ENCODE measurements around the gene RAB8A. TPM values are rescaled to one million over a fixed set of nuclear protein-coding genes. Genes with fewer than 3 reads are reported as not detected.
"Not testable (repeated sequence)": the region's sequence is repeated elsewhere in the genome, so short reads cannot be mapped to it uniquely, and the experiment has no call there.

Gene RAB8A
- total RNA-seq, 1 donor: 99.9 TPM

DNA sequence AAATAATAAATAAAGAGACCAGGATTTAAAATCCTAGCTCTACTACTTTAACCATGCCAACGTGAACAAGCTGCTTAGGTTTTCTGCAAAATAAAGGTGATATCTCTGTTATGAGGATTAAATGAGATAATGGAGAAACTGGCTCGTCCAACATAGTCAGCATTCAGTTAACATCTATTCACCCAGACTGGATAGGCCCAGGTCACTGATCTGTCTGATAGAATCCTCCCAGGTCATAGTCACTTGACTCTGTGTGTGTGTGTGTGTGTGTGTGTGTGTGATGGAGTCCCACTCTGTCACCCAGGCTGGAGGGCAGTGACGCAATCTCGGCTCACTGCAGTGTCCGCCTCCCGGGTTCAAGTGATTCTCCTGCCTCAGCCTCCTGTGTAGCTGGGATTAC lies 12.9 kb upstream of the RAB8A start:
- no peak for DNase-seq (ENCODE audit: low read depth)
- TF ChIP-seq, protein P1, sequence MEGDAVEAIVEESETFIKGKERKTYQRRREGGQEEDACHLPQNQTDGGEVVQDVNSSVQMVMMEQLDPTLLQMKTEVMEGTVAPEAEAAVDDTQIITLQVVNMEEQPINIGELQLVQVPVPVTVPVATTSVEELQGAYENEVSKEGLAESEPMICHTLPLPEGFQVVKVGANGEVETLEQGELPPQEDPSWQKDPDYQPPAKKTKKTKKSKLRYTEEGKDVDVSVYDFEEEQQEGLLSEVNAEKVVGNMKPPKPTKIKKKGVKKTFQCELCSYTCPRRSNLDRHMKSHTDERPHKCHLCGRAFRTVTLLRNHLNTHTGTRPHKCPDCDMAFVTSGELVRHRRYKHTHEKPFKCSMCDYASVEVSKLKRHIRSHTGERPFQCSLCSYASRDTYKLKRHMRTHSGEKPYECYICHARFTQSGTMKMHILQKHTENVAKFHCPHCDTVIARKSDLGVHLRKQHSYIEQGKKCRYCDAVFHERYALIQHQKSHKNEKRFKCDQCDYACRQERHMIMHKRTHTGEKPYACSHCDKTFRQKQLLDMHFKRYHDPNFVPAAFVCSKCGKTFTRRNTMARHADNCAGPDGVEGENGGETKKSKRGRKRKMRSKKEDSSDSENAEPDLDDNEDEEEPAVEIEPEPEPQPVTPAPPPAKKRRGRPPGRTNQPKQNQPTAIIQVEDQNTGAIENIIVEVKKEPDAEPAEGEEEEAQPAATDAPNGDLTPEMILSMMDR (IDR thresholded peaks at IDR 0.05; ENCODE audit: insufficient read depth, low read length): no peak
- H3K4me3 ChIP-seq (ENCODE audit: low read depth, low read length): no peak overlapping the region

DNA sequence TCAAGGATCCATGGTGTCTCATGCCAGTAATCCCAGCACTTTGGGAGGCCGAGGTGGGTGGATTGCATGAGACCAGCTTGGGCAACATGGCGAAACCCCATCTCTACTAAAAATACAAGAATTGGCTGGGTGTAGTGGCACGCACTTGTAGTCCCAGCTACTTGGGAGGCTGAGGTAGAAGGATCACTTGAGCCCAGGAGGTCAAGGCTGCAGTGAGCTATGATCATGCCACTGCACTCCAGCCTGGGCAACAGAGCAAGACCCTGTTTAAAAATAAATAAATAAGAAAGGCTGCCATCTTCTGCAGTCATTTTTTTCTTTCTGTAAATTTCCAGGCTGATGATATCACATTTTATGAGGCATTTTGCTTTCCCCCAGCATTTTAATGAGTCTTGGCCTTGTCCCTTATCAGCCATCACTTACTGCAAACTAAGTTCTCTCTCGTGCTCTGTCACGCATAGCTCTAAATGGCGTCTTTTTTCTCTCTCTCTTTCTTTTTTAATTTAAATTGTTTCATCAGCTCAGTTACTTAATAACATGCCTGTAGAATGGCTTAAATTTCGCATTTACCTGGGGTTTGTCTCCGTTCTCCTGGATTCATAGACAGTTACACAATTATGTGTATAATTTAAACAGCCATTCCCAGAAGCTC lies 12.2 kb upstream of the RAB8A start:
- H3K4me3 ChIP-seq (ENCODE audit: low read depth, low read length); DNase-seq (ENCODE audit: low read depth): not testable (repeated sequence)

DNA sequence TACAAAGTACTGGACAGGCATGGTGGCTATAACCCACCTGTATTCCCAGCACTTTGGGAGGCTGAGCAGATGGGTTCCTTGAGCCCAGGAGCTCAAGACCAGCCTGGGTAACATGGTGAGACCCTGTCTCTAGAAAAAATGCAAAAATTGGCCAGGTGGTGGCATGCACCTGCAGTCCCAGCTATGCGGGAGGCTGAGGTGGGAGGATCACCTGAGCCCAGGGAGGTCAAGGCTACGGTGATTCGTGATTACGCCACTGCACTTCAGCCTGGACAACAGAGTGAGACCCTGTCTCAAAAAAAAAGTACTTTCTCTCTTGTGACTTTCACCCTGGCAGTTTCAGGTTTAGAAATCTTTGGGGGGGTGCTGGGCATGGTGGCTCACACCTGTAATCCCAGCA lies 11.2 kb upstream of the RAB8A start:
- DNase-seq (ENCODE audit: low read depth): no peak
- TF ChIP-seq, protein P1 (IDR thresholded peaks at IDR 0.05; ENCODE audit: insufficient read depth, low read length): no peak

DNA sequence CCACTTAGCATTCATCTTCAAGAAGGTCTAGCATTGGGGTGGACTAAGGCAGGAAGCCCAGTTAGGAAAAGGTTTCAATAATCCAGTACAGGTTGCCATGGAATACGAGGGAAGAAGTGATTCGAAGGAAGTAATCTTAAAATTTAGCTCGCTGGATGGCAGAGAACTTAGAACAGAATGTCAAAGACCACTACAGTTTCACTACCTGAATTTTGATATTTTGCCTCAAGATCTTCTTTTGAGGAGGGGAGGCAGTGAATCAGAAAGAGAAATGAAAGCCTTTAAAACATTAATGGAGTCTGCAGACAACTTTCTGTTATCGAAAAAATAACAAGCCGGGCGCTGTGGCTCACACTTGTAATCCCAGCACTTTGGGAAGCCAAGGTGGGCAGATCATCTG lies 7.0 kb upstream of the RAB8A start:
- TF ChIP-seq, protein P1 (IDR thresholded peaks at IDR 0.05; ENCODE audit: insufficient read depth, low read length): no peak
- no peak for DNase-seq (ENCODE audit: low read depth)
- H3K4me3 ChIP-seq (ENCODE audit: low read depth, low read length): no peak overlapping the region

More for the DNA sequence above, 11.2 kb upstream of the RAB8A start:
- no peak overlapping the region for H3K4me3 ChIP-seq (ENCODE audit: low read depth, low read length)

DNA sequence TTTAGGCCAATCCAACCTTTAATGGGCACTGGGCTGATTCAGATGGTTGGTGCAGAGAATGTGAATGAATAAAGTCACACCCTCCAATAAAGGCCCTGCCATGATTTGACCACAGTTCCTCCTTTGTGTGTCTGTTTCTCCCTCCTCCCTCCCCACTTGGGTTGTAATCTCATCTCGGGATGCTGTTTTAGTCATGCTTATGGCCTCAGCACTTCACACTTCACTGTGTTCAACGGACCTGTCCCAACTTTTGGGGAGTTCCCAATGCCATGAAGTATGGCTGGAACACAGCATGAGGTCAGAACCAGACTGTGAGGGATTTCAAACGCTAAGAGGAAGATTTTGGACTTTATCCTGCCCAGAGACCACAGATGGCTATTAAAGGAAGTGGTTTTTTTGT lies 5.6 kb upstream of the RAB8A start:
- TF ChIP-seq, protein P1 (IDR thresholded peaks at IDR 0.05; ENCODE audit: insufficient read depth, low read length): no peak
- DNase-seq (ENCODE audit: low read depth): no peak
- H3K4me3 ChIP-seq (ENCODE audit: low read depth, low read length): no peak overlapping the region

DNA sequence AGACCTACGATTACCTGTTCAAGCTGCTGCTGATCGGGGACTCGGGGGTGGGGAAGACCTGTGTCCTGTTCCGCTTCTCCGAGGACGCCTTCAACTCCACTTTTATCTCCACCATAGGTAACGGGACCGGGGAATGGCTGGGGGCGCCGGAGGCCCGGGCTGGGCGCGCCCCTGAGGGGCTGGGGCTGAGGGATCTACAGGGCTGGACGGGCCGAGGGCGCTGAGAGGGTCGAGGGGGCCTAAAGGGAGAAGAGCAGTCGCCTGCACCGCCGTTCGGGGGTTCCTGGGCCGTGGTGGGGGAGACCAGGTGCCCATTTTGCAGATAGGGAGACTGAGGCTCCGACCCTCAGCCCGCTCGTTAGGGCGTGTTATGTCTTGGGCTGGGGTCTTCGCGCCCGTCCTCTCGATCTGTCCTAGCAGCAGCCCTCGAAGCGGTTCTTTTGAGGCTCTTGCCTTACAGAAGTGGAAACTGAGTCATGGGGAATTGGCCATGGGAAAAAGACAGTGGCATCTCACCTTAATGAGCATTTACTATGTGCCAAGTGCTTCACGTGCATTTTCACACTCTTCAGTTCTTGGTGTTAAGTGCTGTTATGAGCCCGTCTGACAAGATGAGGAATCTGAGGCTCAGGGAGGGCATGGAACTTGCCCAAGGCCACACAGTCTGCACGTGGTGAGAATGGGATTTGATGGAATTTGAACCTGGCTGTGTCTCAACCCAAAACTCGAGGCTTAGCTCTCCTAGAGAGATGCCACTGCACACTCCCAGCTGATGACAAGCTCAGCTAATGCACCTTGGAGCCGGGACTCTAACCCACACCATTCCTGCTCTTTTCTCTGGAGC lies 442 bp downstream of the RAB8A start:
- H3K4me3 ChIP-seq (ENCODE audit: low read depth, low read length): peak overlapping the region; percentile 80
- TF ChIP-seq, protein P1 (IDR thresholded peaks at IDR 0.05; ENCODE audit: insufficient read depth, low read length): no peak
- DNase-seq (ENCODE audit: low read depth): no peak

DNA sequence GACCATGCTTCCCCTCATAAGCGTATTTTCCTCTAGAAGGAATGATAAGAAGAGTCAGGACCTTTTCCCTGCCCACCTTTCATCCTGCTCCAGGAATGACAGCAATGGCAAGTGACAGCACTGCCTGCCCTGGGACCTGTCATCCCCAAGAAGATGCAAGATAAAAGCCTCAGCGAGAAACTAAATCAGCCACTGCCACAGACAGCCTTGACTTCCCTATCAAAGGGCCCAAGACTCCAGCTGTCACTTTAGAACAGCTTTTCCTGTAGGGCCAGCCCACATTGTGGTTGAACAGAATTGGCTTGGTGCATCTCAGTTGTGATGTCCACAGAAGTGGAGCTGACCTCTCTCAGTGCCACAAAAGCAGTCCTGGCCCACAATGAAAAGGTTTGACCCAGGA lies 1.1 kb downstream of the RAB8A start:
- DNase-seq (ENCODE audit: low read depth): no peak
- TF ChIP-seq, protein P1 (IDR thresholded peaks at IDR 0.05; ENCODE audit: insufficient read depth, low read length): no peak
- H3K4me3 ChIP-seq (ENCODE audit: low read depth, low read length): peak overlapping the region; percentile 80
